Ishikawa (cell line): ENCODE results near the gene DEDD2.

ENCODE experiments used
- CEBPB ChIP-seq: IDR thresholded peaks from 2 replicates; pipeline ENCODE4 v1.6.1; 2012
- CREB1 ChIP-seq: IDR thresholded peaks from 2 replicates; pipeline ENCODE4 v1.6.1; 2012; ENCODE audit warnings: low read depth
- EGR1 ChIP-seq: IDR thresholded peaks from 2 replicates; pipeline ENCODE4 v1.6.1; 2012
- EP300 ChIP-seq: IDR thresholded peaks from 2 replicates; pipeline ENCODE4 v1.6.1; 2012; ENCODE audit warnings: borderline replicate concordance
- FOXM1 ChIP-seq: IDR thresholded peaks from 2 replicates; pipeline ENCODE4 v1.6.1; 2012; ENCODE audit warnings: low read depth, borderline replicate concordance
- NFIC ChIP-seq: IDR thresholded peaks from 2 replicates; pipeline ENCODE4 v1.6.1; 2012
- RAD21 ChIP-seq: IDR thresholded peaks from 2 replicates; pipeline ENCODE4 v1.6.1; 2012; ENCODE audit warnings: low read depth
- TAF1 ChIP-seq: IDR thresholded peaks from 2 replicates; pipeline ENCODE4 v1.6.1; 2012; ENCODE audit warnings: low read depth, mild to moderate bottlenecking
- TCF12 ChIP-seq: IDR thresholded peaks from 2 replicates; pipeline ENCODE4 v1.6.1; 2012; ENCODE audit warnings: low read depth
- TEAD4 ChIP-seq: IDR thresholded peaks from 2 replicates; pipeline ENCODE4 v1.6.1; 2012
- YY1 ChIP-seq: IDR thresholded peaks from 2 replicates; pipeline ENCODE4 v1.6.1; 2012; ENCODE audit warnings: low read depth
- ZBTB7A ChIP-seq: IDR thresholded peaks from 2 replicates; pipeline ENCODE4 v1.6.1; 2012; ENCODE audit warnings: low read depth
- TF ChIP-seq, protein P1 (sequence below): IDR thresholded peaks from 2 replicates; pipeline ENCODE4 v1.6.1; 2012
- TF ChIP-seq, protein P2 (sequence below): IDR thresholded peaks from 2 replicates; pipeline ENCODE4 v1.6.1; 2012
- TF ChIP-seq, protein P3 (sequence below): IDR thresholded peaks from 2 replicates; pipeline ENCODE4 v1.6.1; 2012; ENCODE audit warnings: low read depth, mild to moderate bottlenecking

DEDD2 gene, protein sequence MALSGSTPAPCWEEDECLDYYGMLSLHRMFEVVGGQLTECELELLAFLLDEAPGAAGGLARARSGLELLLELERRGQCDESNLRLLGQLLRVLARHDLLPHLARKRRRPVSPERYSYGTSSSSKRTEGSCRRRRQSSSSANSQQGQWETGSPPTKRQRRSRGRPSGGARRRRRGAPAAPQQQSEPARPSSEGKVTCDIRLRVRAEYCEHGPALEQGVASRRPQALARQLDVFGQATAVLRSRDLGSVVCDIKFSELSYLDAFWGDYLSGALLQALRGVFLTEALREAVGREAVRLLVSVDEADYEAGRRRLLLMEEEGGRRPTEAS

DNA sequence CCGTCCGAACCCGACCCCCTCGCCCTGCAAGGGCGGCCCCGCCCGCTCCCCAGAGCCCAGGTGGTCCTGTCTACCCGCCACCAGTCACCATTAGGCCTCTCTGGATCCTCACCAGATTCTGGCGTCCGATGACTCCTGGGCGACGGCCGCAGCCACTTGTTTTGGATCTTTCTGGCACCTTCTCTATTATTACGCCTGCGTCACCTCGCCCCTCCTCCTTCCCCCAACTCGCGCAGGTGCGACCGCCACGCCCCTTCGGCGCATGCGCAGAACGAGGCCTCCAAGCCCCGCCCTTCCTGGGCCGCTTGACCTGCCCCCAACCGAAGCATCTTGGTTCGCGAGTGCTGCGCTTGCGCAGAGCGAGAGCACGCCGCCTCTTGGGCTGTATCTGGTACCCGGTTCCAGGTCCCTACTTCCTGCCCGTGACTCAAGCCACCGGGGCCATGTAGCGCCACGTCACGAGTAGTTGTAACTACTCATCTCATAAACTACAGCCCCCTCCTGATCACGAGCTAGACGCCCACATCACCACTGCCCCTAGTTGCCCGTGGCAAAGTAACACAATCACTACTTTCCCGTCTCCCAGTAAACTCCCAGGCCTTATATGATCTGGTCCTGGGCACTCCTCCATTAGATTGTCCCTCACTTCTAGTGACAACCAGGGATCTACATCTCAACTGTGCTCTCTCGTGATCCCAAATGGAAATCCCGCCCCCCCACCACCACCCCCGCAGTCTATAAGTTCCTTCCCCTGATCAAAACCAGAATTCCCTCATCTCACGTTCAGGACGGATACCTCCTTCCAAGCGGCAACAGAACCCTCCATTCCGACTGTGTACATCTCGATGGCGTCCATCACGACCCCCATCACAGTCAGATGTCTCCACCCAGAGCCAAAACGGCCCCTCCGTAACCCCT is at the start of gene DEDD2:
Gene DEDD2, minus strand, starts transcription at position 158 of the 918 bp plus-strand sequence. CDS start 670 bp downstream, outside the sequence.
- TF ChIP-seq, protein P1, sequence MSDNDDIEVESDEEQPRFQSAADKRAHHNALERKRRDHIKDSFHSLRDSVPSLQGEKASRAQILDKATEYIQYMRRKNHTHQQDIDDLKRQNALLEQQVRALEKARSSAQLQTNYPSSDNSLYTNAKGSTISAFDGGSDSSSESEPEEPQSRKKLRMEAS = peak; percentile 57; the same call in 1 of the 2 replicates
- TF ChIP-seq EP300 = no peak
- TF ChIP-seq, protein P2, sequence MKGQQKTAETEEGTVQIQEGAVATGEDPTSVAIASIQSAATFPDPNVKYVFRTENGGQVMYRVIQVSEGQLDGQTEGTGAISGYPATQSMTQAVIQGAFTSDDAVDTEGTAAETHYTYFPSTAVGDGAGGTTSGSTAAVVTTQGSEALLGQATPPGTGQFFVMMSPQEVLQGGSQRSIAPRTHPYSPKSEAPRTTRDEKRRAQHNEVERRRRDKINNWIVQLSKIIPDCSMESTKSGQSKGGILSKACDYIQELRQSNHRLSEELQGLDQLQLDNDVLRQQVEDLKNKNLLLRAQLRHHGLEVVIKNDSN = no peak
- peak; percentile 36; the same call in 1 of the 2 replicates for TF ChIP-seq NFIC
- TF ChIP-seq TEAD4 = no peak
- TF ChIP-seq, protein P3, sequence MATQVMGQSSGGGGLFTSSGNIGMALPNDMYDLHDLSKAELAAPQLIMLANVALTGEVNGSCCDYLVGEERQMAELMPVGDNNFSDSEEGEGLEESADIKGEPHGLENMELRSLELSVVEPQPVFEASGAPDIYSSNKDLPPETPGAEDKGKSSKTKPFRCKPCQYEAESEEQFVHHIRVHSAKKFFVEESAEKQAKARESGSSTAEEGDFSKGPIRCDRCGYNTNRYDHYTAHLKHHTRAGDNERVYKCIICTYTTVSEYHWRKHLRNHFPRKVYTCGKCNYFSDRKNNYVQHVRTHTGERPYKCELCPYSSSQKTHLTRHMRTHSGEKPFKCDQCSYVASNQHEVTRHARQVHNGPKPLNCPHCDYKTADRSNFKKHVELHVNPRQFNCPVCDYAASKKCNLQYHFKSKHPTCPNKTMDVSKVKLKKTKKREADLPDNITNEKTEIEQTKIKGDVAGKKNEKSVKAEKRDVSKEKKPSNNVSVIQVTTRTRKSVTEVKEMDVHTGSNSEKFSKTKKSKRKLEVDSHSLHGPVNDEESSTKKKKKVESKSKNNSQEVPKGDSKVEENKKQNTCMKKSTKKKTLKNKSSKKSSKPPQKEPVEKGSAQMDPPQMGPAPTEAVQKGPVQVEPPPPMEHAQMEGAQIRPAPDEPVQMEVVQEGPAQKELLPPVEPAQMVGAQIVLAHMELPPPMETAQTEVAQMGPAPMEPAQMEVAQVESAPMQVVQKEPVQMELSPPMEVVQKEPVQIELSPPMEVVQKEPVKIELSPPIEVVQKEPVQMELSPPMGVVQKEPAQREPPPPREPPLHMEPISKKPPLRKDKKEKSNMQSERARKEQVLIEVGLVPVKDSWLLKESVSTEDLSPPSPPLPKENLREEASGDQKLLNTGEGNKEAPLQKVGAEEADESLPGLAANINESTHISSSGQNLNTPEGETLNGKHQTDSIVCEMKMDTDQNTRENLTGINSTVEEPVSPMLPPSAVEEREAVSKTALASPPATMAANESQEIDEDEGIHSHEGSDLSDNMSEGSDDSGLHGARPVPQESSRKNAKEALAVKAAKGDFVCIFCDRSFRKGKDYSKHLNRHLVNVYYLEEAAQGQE = no peak
- no peak for TF ChIP-seq CEBPB
- TF ChIP-seq CREB1 = no peak
- 0 out of 2 replicates have a peak, but pooled peaks have one; percentile 10 for TF ChIP-seq YY1
- TF ChIP-seq EGR1 = no peak
- no peak for TF ChIP-seq RAD21
- TF ChIP-seq TAF1 = 0 out of 2 replicates have a peak, but pooled peaks have one; percentile 46
- TF ChIP-seq ZBTB7A = no peak
- TF ChIP-seq FOXM1 = no peak
- TF ChIP-seq TCF12 = no peak

DNA sequence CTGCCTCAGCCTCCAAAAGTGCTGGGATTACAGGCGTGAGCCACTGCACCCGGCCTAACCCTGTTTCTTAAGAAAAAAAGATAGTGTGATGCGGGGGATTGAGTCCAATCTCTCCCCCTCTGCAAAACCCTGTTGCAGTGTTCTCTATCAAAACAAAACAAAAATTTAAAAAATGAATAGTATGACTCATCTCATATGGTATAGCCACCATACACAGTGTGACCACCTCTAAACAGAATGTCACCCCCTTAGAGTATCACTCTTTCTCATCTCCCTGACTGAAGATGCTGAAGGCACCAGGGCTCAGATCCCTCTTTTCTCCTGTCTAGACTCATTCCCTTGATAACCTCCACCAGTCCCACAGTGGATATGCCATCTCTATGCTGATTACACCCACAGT is 44.3 kb upstream of the DEDD2 start:
- TF ChIP-seq, protein P1 = no peak
- TF ChIP-seq RAD21 (no peak), CEBPB (no peak)

DNA sequence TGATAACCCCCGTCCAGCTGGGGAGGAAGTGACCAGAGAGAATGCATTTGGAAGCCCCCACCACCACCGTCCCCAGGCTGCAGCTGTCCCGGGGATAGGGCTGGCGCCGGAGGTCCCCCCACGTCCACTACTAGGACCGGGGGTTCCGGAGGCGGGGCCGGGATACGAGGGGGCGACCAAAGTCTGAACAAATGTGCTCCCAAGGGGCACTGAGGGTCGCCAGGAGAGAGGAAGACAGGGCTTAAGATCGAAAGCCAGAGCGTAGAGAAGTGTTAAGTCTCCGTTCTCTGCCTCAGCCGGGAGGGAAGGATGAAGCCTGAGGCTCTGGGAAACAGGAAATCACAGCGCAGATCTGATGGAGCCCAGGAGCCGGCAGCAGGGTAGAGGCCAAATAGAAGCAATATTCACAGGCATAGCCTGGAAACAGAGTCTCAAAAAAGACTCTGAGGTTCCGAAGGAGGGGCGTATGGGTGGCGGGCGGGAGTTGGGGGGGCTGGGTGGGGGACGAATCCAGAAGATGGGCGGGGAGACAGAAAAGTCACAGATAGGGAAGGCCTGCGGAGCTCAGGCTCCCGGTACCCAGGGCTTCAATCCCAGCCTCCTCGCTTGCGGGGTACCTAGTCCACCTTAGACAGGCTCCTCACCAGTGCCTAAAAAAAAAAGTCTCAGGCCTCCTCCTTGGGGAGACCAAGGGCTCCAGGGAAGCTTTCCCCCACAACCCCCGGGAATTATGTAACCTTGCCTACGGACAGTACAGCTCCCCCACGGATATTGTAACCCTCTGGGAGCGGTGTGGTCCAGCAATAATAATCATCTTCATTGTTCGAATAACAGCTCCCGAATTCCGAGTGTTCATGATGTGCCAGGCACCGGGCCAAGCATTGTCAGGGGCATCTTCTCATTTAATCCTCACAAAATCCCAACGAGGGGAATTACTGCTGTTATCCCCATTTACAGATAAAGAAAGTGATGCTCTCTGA is 38.6 kb upstream of the DEDD2 start:
- TF ChIP-seq CREB1 (no peak), RAD21 (no peak), NFIC (no peak), TEAD4 (no peak)
- TF ChIP-seq, protein P2 = no peak

DNA sequence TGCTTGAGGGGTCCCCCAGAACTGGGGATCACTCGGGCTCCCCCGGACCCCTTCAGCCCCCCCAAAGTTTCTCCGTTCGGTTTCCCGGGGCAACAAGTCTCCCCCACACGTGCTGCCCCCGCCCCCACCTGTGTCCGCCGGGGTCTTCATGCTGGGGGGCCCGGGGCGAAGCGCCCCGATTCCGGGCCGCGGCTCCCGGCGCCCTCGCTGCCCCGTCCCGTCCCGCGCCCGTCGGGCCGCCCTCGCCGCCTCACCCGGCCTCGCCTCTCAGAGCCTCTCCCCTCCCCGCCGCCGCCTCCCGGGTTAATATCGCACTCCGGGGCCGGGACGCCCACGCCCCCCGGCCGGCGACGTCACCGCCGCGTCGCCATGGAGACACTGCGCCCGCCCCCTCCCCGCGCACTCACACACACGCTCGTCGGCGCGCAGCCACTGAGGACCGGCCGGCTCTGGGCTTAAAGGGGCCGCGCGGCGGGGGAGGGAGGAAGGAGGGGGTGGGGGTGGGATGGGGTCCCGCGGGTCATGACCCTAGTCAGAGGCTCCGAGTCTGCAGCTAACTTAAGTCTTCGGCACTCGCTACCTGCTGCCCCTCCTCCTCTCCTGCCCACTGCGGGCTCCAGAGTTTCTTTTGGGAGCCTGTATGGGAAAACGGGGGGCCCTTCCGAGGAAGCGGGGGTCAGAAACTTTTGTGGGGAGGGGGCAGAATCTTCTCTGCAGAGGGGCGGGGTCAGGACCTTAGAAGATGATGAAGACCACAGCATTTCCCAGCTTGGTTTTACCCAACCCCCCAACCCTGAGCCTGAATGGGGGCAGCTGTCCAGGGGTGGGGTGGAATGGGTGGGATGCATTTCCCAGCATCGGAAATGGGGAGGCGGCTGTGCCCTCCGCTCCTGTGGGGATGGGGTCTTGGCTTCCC is 37.6 kb upstream of the DEDD2 start, which contains the start of gene ERF:
Gene ERF, minus strand, starts transcription at position 279 of the 916 bp plus-strand sequence. Its CDS starts 129 bp downstream, at position 150.
- TF ChIP-seq, protein P1 = peak; percentile 16; the same call in 1 of the 2 replicates
- TF ChIP-seq TAF1 (peak; percentile 60), EGR1 (peak; percentile 97), TCF12 (peak; percentile 34; the same call in 1 of the 2 replicates), CREB1 (peak; percentile 65)
- TF ChIP-seq, protein P2 = no peak
